ENCODE results near the gene SERINC2. TPM values are rescaled to one million over a fixed set of nuclear protein-coding genes. Genes with fewer than 3 reads are reported as not detected.

The SERINC2 gene
- total RNA-seq, 2 experiments from 2014 or later = 0.13 TPM; not detected in 1

GRCh38 chr1:31418626-31419323, 5.8 kb downstream of the SERINC2 start:
- POLR2A ChIA-PET = no interaction called here
- H3K4me1 Mint-ChIP-seq (ENCODE audit: low read depth) = peaks cover 15% of the 10 kb centered on the region
- peaks cover 44% of the 10 kb centered on the region for H3K27me3 Mint-ChIP-seq (ENCODE audit: low read depth)
- no peak overlapping the region for H3K27ac Mint-ChIP-seq
- no peaks in the 10 kb centered on the region for H3K9me3 Mint-ChIP-seq (ENCODE audit: insufficient read depth)
- no peak overlapping the region for H3K4me3 Mint-ChIP-seq
- DNase-seq = no peak
- no peak for ATAC-seq
- no peaks in the 10 kb centered on the region for H3K36me3 Mint-ChIP-seq (ENCODE audit: low read depth)
- CTCF ChIA-PET = interaction anchor here (0.6 to 5.8 kb wide), 4 partner anchors 23 to 130 kb away, joined by 3 to 45 read pairs (median 4); no protein-coding TSS in a partner anchor

GRCh38 chr1:31420716-31421115, 7.7 kb downstream of the SERINC2 start:
- ChIA-PET CTCF (interaction anchor here (1.2 to 6.4 kb wide), 5 partner anchors 25 to 238 kb away, joined by 3 to 46 read pairs (median 23); no protein-coding TSS in a partner anchor), POLR2A (no interaction called here)
- no peak overlapping the region for H3K4me3 Mint-ChIP-seq
- no peaks in the 10 kb centered on the region for H3K9me3 Mint-ChIP-seq (ENCODE audit: insufficient read depth)
- peaks cover 18% of the 10 kb centered on the region for H3K4me1 Mint-ChIP-seq (ENCODE audit: low read depth)
- DNase-seq = no peak
- H3K36me3 Mint-ChIP-seq (ENCODE audit: low read depth) = no peaks in the 10 kb centered on the region
- no peak overlapping the region for H3K27ac Mint-ChIP-seq
- ATAC-seq = no peak
- peaks cover 26% of the 10 kb centered on the region for H3K27me3 Mint-ChIP-seq (ENCODE audit: low read depth)

- DNase-seq = no peak
Measured at GRCh38 chr1:31421371-31422040, 8.5 kb downstream of the SERINC2 start.

GRCh38 chr1:31422505-31423319, 9.7 kb downstream of the SERINC2 start:
- ATAC-seq = peak; percentile 54
- Mint-ChIP-seq H3K4me1 (ENCODE audit: low read depth) (peaks cover 18% of the 10 kb centered on the region), H3K4me3 (no peak overlapping the region), H3K27me3 (ENCODE audit: low read depth) (peaks cover 17% of the 10 kb centered on the region), H3K27ac (no peak overlapping the region), H3K36me3 (ENCODE audit: low read depth) (no peaks in the 10 kb centered on the region), H3K9me3 (ENCODE audit: insufficient read depth) (no peaks in the 10 kb centered on the region)
- POLR2A ChIA-PET = interaction anchor here (0.6 kb wide), 1 partner anchor 156 kb away, joined by 3 read pairs; no protein-coding TSS in a partner anchor
- DNase-seq = peak; percentile 76
- CTCF ChIA-PET = interaction anchor here (0.6 to 6.4 kb wide), 11 partner anchors 17 to 366 kb away, joined by 3 to 46 read pairs (median 5); partner anchors contain the start of gene FABP3

More at GRCh38 chr1:31421371-31422040, 8.5 kb downstream of the SERINC2 start:
- Mint-ChIP-seq H3K9me3 (ENCODE audit: insufficient read depth) (no peaks in the 10 kb centered on the region), H3K36me3 (ENCODE audit: low read depth) (no peaks in the 10 kb centered on the region), H3K4me1 (ENCODE audit: low read depth) (peaks cover 18% of the 10 kb centered on the region), H3K27me3 (ENCODE audit: low read depth) (peaks cover 23% of the 10 kb centered on the region), H3K4me3 (no peak overlapping the region), H3K27ac (no peak overlapping the region)
- ChIA-PET POLR2A (no interaction called here), CTCF (interaction anchor here (0.6 to 6.4 kb wide), 10 partner anchors 16 to 258 kb away, joined by 3 to 46 read pairs (median 5); partner anchors contain the start of gene FABP3)
- no peak for ATAC-seq

- Mint-ChIP-seq H3K4me3 (no peak overlapping the region), H3K36me3 (ENCODE audit: low read depth) (no peaks in the 10 kb centered on the region), H3K27me3 (ENCODE audit: low read depth) (peaks cover 17% of the 10 kb centered on the region), H3K27ac (no peak overlapping the region), H3K9me3 (ENCODE audit: insufficient read depth) (no peaks in the 10 kb centered on the region), H3K4me1 (ENCODE audit: low read depth) (peaks cover 18% of the 10 kb centered on the region)
- DNase-seq (peak; percentile 34), ATAC-seq (peak; percentile 56)
- ChIA-PET CTCF (interaction anchor here (1.8 to 6.4 kb wide), 5 partner anchors 28 to 366 kb away, joined by 5 to 46 read pairs (median 23); partner anchors contain the start of gene FABP3), POLR2A (interaction anchor here (0.6 kb wide), 1 partner anchor 156 kb away, joined by 3 read pairs; no protein-coding TSS in a partner anchor)
Measured at GRCh38 chr1:31423418-31423947, 10.5 kb downstream of the SERINC2 start.

GRCh38 chr1:31424568-31424967, 11.6 kb downstream of the SERINC2 start:
- Mint-ChIP-seq H3K4me1 (ENCODE audit: low read depth) (peaks cover 18% of the 10 kb centered on the region), H3K4me3 (no peak overlapping the region), H3K9me3 (ENCODE audit: insufficient read depth) (no peaks in the 10 kb centered on the region), H3K36me3 (ENCODE audit: low read depth) (no peaks in the 10 kb centered on the region), H3K27ac (no peak overlapping the region), H3K27me3 (ENCODE audit: low read depth) (peaks cover 12% of the 10 kb centered on the region)
- DNase-seq = no peak
- ChIA-PET CTCF (interaction anchor here (4.7 to 6.4 kb wide), 3 partner anchors 29 to 241 kb away, joined by 23 to 46 read pairs (median 45); no protein-coding TSS in a partner anchor), POLR2A (no interaction called here)
- ATAC-seq = no peak

- ATAC-seq (no peak), DNase-seq (no peak)
- POLR2A ChIA-PET = no interaction called here
- no peak overlapping the region for H3K4me3 Mint-ChIP-seq
- H3K9me3 Mint-ChIP-seq (ENCODE audit: insufficient read depth) = no peaks in the 10 kb centered on the region
- peaks cover 18% of the 10 kb centered on the region for H3K4me1 Mint-ChIP-seq (ENCODE audit: low read depth)
- H3K36me3 Mint-ChIP-seq (ENCODE audit: low read depth) = no peaks in the 10 kb centered on the region
- no peak overlapping the region for H3K27ac Mint-ChIP-seq
- peaks cover 8% of the 10 kb centered on the region for H3K27me3 Mint-ChIP-seq (ENCODE audit: low read depth)
- CTCF ChIA-PET = interaction anchor here (6.4 kb wide), 1 partner anchor 242 kb away, joined by 46 read pairs; no protein-coding TSS in a partner anchor
Measured at GRCh38 chr1:31425301-31426081, 12.5 kb downstream of the SERINC2 start.

- H3K4me1 Mint-ChIP-seq (ENCODE audit: low read depth) = peaks cover 18% of the 10 kb centered on the region
- no peak for ATAC-seq
- peaks cover 7% of the 10 kb centered on the region for H3K27me3 Mint-ChIP-seq (ENCODE audit: low read depth)
- no peaks in the 10 kb centered on the region for H3K9me3 Mint-ChIP-seq (ENCODE audit: insufficient read depth)
- CTCF ChIA-PET = interaction anchor here (0.9 to 1.5 kb wide), 2 partner anchors 94 to 123 kb away, joined by 3 to 4 read pairs; no protein-coding TSS in a partner anchor
- no peak for DNase-seq
- no peaks in the 10 kb centered on the region for H3K36me3 Mint-ChIP-seq (ENCODE audit: low read depth)
- no peak overlapping the region for H3K4me3 Mint-ChIP-seq
- POLR2A ChIA-PET = no interaction called here
- no peak overlapping the region for H3K27ac Mint-ChIP-seq
Measured at GRCh38 chr1:31426249-31426922, 13.4 kb downstream of the SERINC2 start.

GRCh38 chr1:31427322-31427721, 14.3 kb downstream of the SERINC2 start:
- POLR2A ChIA-PET = no interaction called here
- DNase-seq = no peak
- ATAC-seq = no peak
- H3K27me3 Mint-ChIP-seq (ENCODE audit: low read depth) = peaks cover 7% of the 10 kb centered on the region
- H3K27ac Mint-ChIP-seq = no peak overlapping the region
- H3K4me3 Mint-ChIP-seq = no peak overlapping the region
- H3K9me3 Mint-ChIP-seq (ENCODE audit: insufficient read depth) = no peaks in the 10 kb centered on the region
- CTCF ChIA-PET = interaction anchor here (1.5 kb wide), 1 partner anchor 122 kb away, joined by 4 read pairs; no protein-coding TSS in a partner anchor
- H3K36me3 Mint-ChIP-seq (ENCODE audit: low read depth) = no peaks in the 10 kb centered on the region
- peaks cover 18% of the 10 kb centered on the region for H3K4me1 Mint-ChIP-seq (ENCODE audit: low read depth)

- DNase-seq = no peak
- Mint-ChIP-seq H3K27me3 (ENCODE audit: low read depth) (peaks cover 3% of the 10 kb centered on the region), H3K36me3 (ENCODE audit: low read depth) (no peaks in the 10 kb centered on the region), H3K9me3 (ENCODE audit: insufficient read depth) (no peaks in the 10 kb centered on the region), H3K27ac (no peak overlapping the region), H3K4me3 (no peak overlapping the region), H3K4me1 (ENCODE audit: low read depth) (peaks cover 5% of the 10 kb centered on the region)
- no peak for ATAC-seq
- CTCF ChIA-PET = no interaction called here
- POLR2A ChIA-PET = interaction anchor here (0.6 kb wide), 1 partner anchor 977 kb away, joined by 3 read pairs; no protein-coding TSS in a partner anchor
Measured at GRCh38 chr1:31428436-31429221, 15.6 kb downstream of the SERINC2 start.
